ENCODE measurements around the gene LILRB3. TPM values are rescaled to one million over a fixed set of nuclear protein-coding genes. Genes with fewer than 3 reads are reported as not detected.

The LILRB3 gene
- total RNA-seq = not detected in 2 replicates

DNA sequence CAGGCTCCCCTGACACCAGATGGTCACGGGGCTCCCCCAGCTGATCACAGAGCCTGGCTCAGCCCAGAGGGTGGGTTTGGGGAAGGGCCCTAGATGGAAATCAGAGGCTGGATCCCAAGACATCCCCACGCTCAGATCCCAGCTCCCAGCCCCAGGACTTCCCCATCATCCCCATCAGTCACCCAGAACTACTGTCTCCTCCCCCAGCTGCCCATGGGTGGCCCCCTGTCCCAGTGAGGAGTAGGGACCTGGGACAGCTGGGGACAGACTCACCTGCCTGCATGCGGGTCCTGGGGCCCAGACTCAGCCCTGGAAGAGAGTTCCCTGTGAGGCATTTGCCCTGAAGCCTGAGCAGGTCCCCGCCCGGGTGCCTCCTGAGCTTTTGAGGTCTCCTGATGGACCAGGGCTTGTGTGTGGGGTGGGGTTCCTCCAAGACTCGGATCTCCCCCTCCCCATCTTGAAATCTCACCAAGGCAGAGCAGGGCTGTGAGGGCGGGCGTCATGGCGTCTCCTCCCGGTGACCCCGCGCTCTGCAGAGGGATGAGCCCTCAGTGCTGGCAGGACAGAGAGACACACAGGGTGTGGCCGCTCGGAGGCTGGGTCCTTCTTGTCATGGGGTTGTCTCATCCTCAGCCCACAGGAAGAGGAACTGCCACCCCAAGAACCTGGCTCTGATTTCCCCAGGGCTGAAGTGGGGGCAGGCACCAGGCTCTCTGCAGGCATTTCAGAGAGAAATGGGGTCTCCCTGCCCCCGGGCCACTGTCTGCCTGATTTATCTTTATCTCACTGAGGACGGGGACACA, at the start of gene LILRB3:
LILRB3 (minus strand) TSS at position 534 of the 803 bp plus-strand sequence; CDS start at position 503, 31 bp downstream.

DNA sequence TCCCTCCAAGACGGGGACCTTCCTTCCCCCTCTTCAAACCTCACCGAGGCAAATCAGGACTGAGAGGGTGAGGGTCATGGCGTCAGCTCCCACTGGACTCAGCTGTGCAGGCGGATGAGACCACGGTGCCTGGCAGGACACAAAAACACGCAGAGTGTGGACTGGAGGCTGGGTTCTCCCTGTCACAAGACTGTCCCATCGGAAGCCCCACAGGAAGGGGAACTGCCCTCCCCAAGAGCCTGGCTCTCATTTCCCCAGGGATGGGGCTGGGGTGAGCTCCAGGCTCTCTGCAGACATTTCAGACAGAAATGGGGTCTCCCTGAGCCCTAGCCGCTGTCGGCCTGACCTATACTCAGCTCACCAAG, 34.3 kb upstream of the LILRB3 start, which contains the start of gene LILRB5:
LILRB5 (minus strand) TSS at position 158 of the 365 bp plus-strand sequence; CDS start at position 78, 80 bp downstream.

DNA sequence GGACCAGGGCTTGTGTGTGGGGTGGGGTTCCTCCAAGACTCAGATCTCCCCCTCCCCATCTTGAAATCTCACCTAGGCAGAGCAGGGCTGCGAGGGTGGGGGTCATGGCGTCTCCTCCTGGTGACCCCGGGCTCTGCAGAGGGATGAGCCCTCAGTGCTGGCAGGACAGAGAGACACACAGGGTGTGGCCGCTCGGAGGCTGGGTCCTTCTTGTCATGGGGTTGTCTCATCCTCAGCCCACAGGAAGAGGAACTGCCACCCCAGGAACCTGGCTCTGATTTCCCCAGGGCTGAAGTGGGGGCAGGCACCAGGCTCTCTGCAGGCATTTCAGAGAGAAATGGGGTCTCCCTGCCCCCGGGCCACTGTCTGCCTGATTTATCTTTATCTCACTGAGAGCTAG, 19.8 kb upstream of the LILRB3 start, which contains the start of gene LILRA6:
LILRA6 (minus strand) TSS at position 145 of the 400 bp plus-strand sequence.

DNA sequence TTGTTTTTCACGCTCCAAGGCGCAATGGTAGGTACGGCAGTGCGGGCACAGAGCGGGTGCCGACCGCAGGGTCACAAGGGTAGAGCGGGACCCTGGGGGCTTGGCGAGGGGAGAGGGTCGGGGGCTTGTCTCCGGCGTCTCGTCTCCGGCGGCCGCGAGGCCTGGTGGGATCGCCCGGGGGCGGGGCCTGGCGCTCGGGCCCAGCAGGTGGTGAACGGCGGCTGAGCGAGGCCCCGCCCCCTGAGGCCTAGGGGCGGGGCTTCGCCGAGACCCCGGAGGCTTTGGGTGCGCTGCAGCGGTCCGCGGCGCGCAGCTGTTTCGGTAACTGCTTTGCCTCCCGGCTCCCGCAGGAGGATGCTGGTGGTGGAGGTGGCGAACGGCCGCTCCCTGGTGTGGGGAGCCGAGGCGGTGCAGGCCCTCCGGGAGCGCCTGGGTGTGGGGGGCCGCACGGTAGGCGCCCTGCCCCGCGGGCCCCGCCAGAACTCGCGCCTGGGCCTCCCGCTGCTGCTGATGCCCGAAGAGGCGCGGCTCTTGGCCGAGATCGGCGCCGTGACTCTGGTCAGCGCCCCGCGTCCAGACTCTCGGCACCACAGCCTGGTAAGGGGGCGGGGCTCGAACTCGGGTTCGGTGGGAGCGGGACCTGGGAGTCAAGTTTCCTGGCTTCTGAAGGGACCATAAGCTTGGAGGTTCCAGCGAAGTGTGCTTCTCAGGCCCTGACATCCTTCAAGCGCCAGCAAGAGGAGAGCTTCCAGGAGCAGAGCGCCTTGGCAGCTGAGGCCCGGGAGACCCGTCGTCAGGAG, 31.6 kb downstream of the LILRB3 start, which contains the start of gene TSEN34:
TSEN34 (plus strand) TSS at position 298 of the 800 bp plus-strand sequence; CDS start at position 355, 57 bp downstream.

DNA sequence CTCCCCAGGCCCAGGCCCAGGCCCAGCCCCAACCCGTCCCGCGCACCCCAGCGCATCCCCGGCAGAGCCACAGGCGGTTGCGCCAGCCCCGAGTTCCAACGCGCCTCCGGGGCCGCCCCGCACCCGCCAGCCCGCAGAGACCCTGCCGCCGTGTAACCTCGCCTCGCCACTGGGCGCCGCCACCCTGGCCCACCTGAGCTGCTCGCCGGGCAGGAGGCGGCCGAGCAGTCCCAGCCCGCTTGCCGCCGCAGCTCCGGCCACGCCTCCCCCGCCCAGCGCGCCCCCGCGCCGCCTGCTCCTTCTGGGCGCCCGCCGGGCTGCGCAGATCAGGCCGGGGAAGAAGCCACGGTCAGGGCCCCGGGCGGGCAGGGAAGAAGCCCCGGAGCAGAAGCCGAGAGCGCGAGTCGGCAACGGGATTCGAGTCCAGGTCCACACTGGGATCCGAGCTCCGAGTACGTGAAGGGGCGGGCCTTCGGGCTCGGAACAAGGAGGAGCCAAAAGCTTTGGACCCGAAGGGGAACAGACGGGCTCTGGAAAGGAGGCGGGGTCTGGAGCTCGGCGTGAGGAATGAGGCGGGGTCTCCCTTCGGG, 33.6 kb downstream of the LILRB3 start, which contains the start of gene MBOAT7:
MBOAT7 (minus strand) TSS at position 436 of the 590 bp plus-strand sequence. CDS start 1,072 bp downstream, outside the sequence.

DNA sequence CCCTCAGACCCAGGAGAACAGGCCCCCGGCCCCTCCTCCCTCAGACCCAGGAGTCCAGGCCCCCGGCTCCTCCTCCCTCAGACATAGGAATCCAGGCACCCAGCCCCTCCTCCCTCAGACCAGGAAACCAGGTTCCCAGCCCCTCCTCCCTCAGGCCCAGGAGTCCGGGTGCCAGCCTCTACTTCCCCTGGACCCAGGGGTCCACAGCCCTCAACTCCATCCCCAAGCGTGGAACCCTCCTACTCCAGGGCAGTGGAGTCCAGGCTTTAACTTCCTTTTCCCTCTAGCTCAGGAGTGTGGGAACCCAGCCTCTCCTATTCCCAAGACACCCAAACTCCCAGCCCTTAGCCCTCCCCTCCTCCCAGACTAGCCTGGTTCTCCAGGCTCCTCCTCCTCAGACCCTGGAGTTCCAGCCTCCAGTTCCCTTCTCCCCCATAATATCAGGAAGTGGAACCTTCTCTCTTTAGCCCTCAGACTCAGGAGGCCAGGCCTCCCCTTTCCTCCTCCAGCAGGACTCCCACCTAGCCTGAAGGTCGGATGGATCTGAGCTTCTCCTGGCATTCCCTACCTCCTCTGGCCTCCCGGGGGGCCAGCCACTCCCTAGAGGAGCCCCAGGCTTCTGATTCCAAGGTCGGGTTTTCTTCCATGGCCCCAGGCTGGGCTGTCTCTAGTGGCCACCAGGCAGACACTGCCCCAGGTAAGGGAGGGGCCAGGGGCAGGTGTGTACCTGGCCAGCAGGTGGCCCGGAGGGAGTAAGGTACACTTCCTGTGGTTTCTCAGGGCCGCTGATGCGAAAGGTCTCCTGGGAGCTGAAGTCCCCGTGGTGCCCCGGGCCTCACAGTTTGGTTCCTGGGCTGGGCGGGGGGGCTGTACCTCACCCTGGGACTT, 50.1 kb downstream of the LILRB3 start, which contains the start of gene TMC4:
TMC4 (minus strand) TSS at position 690 of the 888 bp plus-strand sequence; CDS start at position 647, 43 bp downstream.

Other genes with a start within 250 kb of the LILRB3 start
- 0.18 and 1.2 TPM in 2 replicates for gene CACNG6, start 231.4 kb downstream of the LILRB3 start, total RNA-seq
- not detected in 2 replicates for gene VSTM1, start 159.1 kb downstream of the LILRB3 start, total RNA-seq
- not detected in 2 replicates for gene TARM1, start 141.6 kb downstream of the LILRB3 start, total RNA-seq
- under 0.01 TPM in 1 of 2 replicates, not detected in the other for gene OSCAR, start 122.2 kb downstream of the LILRB3 start, total RNA-seq
- 10.3 and 42.7 TPM in 2 replicates for gene NDUFA3, start 120.2 kb downstream of the LILRB3 start, total RNA-seq
- gene TFPT, start 107.3 kb downstream of the LILRB3 start, total RNA-seq = 22.0 and 31.4 TPM in 2 replicates
- 79.4 and 89.7 TPM in 2 replicates for gene PRPF31, start 107.3 kb downstream of the LILRB3 start, total RNA-seq
- gene CNOT3, start 85.2 kb downstream of the LILRB3 start, total RNA-seq = 10.3 and 26.2 TPM in 2 replicates
- gene LENG1, start 63.3 kb downstream of the LILRB3 start, total RNA-seq = 3.7 and 4.0 TPM in 2 replicates
- not detected in 2 replicates for gene TMC4, start 49.8 kb downstream of the LILRB3 start, total RNA-seq
- 257 and 295 TPM in 2 replicates for gene MBOAT7, start 33.4 kb downstream of the LILRB3 start, total RNA-seq
- gene TSEN34, start 31.7 kb downstream of the LILRB3 start, total RNA-seq = 126 and 135 TPM in 2 replicates
- gene RPS9, start 22.1 kb downstream of the LILRB3 start, total RNA-seq = 2,808 and 2,848 TPM in 2 replicates
- not detected in 2 replicates for gene LILRA6, start 19.8 kb upstream of the LILRB3 start, total RNA-seq
- gene LILRB5, start 34.3 kb upstream of the LILRB3 start, total RNA-seq = not detected in 2 replicates
- gene LILRB2, start 58.1 kb upstream of the LILRB3 start, total RNA-seq = not detected in 2 replicates
- not detected in 2 replicates for gene LILRA5, start 90.2 kb upstream of the LILRB3 start, total RNA-seq
- gene LILRA4, start 116.2 kb upstream of the LILRB3 start, total RNA-seq = not detected in 2 replicates
- gene LAIR1, start 141.9 kb upstream of the LILRB3 start, total RNA-seq = not detected in 2 replicates
- not detected in 2 replicates for gene TTYH1, start 192.5 kb upstream of the LILRB3 start, total RNA-seq
- gene LENG8, start 226.2 kb upstream of the LILRB3 start, total RNA-seq = 28.2 and 43.0 TPM in 2 replicates
- 8.7 and 11.0 TPM in 2 replicates for gene LENG9, start 240.8 kb upstream of the LILRB3 start, total RNA-seq